AG04449 (cell line): ENCODE results near the gene MSANTD1.

Experiments used
- CTCF ChIA-PET: fragments of 350-600 bp; formaldehyde crosslinking; extraction: SDS; loops from one replicate; lab custom pipeline; 2021; ENCODE audit warnings: antibody characterized with exemption; lab: Yijun Ruan, JAX
- POLR2A ChIA-PET: fragments of 400-600, 350-600 bp; formaldehyde crosslinking; extraction: SDS; loops from one replicate; lab custom pipeline; 2020; ENCODE audit warnings: antibody characterized with exemption, inconsistent platforms; lab: Yijun Ruan, JAX
- DNase-seq: peaks from one replicate; pipeline ENCODE4 v3.0.0-alpha.2; 2010; ENCODE audit warnings: low read depth, low spot score
- H3K4me3 ChIP-seq: 2 replicates; pipeline ENCODE4 v1.5.1; 2011; ENCODE audit warnings: low read depth, mild to moderate bottlenecking, control low read depth, low read length
- TF ChIP-seq, protein P1 (sequence below): IDR thresholded peaks from one replicate; pipeline ENCODE4 v1.5.1; 2011; ENCODE audit warnings: mild to moderate bottlenecking, moderate library complexity, low read length, control low read depth, inconsistent platforms; ENCODE audit not compliant: insufficient read depth; ENCODE audit errors: missing control alignments

Gene MSANTD1

GRCh38 chr4:3236326-3236878 is 12.6 kb upstream of the MSANTD1 start:
- no peak for DNase-seq
- ChIA-PET CTCF (interaction anchor here (1.1 kb wide), 1 partner anchor 11 kb away, joined by 3 read pairs; no protein-coding TSS in a partner anchor), POLR2A (no interaction called here)
- TF ChIP-seq, protein P1, sequence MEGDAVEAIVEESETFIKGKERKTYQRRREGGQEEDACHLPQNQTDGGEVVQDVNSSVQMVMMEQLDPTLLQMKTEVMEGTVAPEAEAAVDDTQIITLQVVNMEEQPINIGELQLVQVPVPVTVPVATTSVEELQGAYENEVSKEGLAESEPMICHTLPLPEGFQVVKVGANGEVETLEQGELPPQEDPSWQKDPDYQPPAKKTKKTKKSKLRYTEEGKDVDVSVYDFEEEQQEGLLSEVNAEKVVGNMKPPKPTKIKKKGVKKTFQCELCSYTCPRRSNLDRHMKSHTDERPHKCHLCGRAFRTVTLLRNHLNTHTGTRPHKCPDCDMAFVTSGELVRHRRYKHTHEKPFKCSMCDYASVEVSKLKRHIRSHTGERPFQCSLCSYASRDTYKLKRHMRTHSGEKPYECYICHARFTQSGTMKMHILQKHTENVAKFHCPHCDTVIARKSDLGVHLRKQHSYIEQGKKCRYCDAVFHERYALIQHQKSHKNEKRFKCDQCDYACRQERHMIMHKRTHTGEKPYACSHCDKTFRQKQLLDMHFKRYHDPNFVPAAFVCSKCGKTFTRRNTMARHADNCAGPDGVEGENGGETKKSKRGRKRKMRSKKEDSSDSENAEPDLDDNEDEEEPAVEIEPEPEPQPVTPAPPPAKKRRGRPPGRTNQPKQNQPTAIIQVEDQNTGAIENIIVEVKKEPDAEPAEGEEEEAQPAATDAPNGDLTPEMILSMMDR, result no peak
- no peak overlapping the region for H3K4me3 ChIP-seq

DNA sequence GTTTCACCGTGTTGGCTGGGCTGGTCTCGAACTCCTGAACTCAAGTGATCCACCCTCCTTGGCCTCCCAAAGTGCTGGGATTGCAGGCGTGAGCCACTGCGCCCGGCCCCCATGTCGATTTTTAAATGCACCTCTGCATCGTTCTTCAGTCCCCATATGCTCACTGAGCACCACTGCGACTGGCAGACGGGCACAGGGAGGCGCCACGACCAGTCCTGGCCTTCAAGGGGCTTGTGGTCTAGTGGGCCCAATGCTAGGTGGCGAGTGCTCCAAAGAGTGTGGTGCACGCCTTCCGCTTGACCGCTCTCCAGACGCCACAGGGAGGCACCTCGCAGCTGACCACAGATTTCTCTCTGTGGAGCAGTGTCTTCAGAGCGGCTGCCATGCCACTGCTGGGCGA is 11.7 kb upstream of the MSANTD1 start:
- ChIA-PET CTCF (no interaction called here), POLR2A (no interaction called here)
- TF ChIP-seq, protein P1, result no peak
- no peak for DNase-seq
- H3K4me3 ChIP-seq, result no peak overlapping the region

DNA sequence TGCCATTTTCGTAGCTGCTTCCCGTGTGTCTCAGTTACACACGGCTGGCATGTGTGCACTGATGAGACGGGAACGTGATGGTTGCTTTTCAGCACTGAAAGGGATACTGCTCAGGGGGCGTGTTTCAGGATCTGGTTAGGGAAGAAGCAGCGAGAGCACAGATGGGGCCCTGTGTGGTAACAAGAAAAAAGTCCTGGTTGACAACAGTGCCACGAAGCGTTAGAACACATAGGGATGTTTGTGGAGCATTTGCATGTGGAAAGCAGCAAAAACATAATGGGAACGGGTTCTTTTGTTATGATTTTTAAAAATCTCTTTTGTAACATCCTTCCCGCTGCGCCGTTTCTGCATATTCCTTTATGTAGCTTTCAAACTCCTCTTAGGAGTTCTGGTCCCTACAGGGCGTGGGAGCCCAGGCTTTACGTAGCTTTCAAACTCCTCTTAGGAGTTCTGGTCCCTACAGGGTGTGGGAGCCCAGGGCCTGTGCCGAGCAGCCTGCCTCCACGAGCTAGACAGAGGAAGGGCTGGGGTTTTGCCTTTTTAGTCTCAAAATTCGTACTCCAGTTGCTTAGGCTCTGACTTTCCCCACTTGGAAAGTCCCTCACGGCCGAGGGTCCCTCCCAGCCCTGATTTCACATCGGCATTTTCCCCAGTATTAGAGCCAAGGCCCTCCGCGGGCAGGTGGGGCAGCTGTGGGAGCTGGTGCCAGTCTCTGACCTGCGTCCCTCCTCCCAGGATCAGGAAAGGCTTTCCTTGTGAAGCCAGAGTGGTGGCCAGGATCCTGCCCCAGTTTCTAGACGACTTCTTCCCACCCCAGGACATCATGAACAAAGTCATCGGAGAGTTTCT is 11.0 kb upstream of the MSANTD1 start:
- POLR2A ChIA-PET, result no interaction called here

GRCh38 chr4:3238721-3239120 is 10.2 kb upstream of the MSANTD1 start:
- ChIA-PET POLR2A (no interaction called here), CTCF (no interaction called here)
- H3K4me3 ChIP-seq, result no peak overlapping the region
- DNase-seq, result no peak
- TF ChIP-seq, protein P1, result no peak

More for the DNA sequence above, 11.0 kb upstream of the MSANTD1 start:
- TF ChIP-seq, protein P1, result no peak
- DNase-seq, result no peak
- CTCF ChIA-PET, result no interaction called here
- H3K4me3 ChIP-seq, result no peak overlapping the region

- no peak for DNase-seq
- no peak overlapping the region for H3K4me3 ChIP-seq
- TF ChIP-seq, protein P1, result no peak
- ChIA-PET CTCF (interaction anchor here (1.0 kb wide), 1 partner anchor 13 kb away, joined by 3 read pairs; no protein-coding TSS in a partner anchor), POLR2A (no interaction called here)
Observed at GRCh38 chr4:3239303-3239702, 9.7 kb upstream of the MSANTD1 start.
